ENCODE data around the gene NPTN. TPM values are rescaled to one million over a fixed set of nuclear protein-coding genes. Genes with fewer than 3 reads are reported as not detected.

Gene NPTN
- total and polyA plus RNA-seq, 2 of the 13 experiments (the other 11 are each of a cell fraction or from before 2014, with no cell fraction given) = 78.0 to 110 TPM

- TF ChIP-seq ZNF646 (CRISPR knock-in tag; IDR thresholded peaks at IDR 0.05) = no peak
- TF ChIP-seq TGIF2 (CRISPR knock-in tag; IDR thresholded peaks at IDR 0.05) = no peak
- TF ChIP-seq ARID5B (CRISPR knock-in tag; IDR thresholded peaks at IDR 0.05) = peak; percentile 73
- no peak for TF ChIP-seq ZNF580 (CRISPR knock-in tag; IDR thresholded peaks at IDR 0.05; ENCODE audit: borderline replicate concordance, low read depth)
- TF ChIP-seq NR2F6 (IDR thresholded peaks at IDR 0.05) = no peak; the same call in 1 of the 2 replicates
- TF ChIP-seq NR2F6 (CRISPR knock-in tag; IDR thresholded peaks at IDR 0.05) = peak; percentile 16; the same call in 1 of the 2 replicates
- no peak for TF ChIP-seq THAP7 (CRISPR knock-in tag; IDR thresholded peaks at IDR 0.05)
- TF ChIP-seq IRF9 (CRISPR knock-in tag; IDR thresholded peaks at IDR 0.05; ENCODE audit: borderline replicate concordance) = no peak
- TF ChIP-seq JUND (CRISPR knock-in tag; IDR thresholded peaks at IDR 0.05) = no peak
- TF ChIP-seq SP140L (CRISPR knock-in tag; IDR thresholded peaks at IDR 0.05; ENCODE audit: borderline replicate concordance) = no peak
- no peak for TF ChIP-seq RARA (CRISPR knock-in tag; IDR thresholded peaks at IDR 0.05)
- no peak for TF ChIP-seq AGO2 (optimal IDR thresholded peaks at IDR 0.05; ENCODE audit: low read depth, low read length)
- TF ChIP-seq ZNF878 (CRISPR knock-in tag; IDR thresholded peaks at IDR 0.05) = no peak
- peak; percentile 61 for TF ChIP-seq PAXIP1 (CRISPR knock-in tag; conservative IDR thresholded peaks at IDR 0.05)
Measured at GRCh38 chr15:73628102-73628501, 5.1 kb downstream of the NPTN start (continued).

All from HepG2 (cell line).